ENCODE data around the gene SLC16A2.
"Not testable (repeated sequence)": the region's sequence is repeated elsewhere in the genome, so short reads cannot be mapped to it uniquely, and the experiment has no call there.

SLC16A2 gene

DNA sequence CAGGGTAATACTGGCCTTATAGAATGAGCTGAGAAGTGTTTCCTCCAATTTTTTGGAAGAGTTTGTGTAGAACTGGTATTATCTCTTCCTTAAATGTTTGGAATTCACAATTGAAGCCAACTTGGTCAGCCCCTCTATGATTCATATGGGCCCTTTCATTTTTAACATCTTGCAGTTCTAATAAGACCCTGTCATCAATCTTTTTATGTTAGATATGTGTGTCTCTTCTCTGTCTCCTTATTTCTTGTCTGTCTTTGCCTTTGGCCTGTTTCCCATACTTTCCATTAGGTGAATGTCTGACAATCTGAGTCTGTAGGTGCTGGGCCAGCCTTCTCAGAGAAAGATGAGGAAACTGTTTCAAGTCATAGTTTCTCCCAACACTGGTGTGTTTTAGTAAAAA, 88.7 kb downstream of the SLC16A2 start:
- no peak for DNase-seq

DNA sequence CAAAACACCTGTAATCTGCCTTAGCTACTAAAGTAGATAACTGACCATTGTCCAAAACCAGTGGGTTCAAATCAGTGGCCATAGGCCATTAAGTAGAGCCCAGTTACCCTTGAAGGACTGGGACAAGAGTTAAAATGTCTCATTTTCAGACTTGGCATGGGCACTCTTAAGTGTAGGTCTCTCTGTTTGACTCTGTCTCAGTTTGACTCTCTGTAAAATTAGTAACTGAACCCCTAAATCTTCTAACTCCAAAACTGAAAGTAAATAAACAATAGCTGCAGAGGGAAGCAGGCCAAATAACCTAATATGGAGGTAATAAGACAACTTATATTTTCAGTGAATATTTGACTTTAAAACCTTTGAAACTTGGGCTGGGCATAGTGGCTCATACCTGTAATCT, 89.1 kb downstream of the SLC16A2 start:
- DNase-seq, result no peak

DNA sequence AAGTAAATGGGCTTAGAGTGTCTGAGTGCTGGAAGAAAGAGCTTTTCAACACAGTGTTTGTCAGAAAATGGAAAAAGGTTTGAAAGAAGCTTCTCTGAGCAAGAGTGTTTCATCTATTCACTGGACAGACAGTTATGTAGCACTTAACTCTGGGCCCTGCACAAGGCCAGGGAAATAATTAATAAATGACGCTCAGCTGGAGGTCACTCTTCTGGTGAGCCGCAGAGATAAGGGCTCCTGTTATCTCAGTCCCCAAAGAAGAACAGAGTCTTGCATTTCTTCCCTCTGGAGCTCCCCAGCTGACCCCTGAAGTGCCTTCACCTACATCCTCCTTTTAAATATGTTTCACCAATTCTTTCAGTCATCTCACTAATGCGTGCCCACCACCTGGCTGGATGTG, 90.4 kb downstream of the SLC16A2 start:
- no peak for DNase-seq

DNA sequence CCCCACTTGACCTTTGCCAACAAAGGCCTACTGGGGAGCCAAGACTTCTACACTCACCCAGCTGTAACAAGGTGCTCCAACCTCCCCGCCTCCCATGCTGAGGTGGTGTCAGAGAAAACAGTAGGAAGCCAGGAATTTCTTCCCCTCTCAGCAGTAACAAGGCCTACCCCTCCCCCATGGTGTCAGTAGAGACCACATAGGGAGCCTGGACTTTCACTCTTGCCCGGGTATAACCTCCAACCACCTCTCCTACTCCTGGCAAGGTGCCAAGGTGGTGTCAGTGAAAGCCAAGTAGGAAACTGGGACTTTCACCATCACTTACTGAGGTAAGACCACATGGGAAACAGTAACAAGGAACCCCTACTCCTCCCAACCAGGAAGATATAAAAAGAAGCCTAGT, 93.1 kb downstream of the SLC16A2 start:
- DNase-seq, result no peak

DNA sequence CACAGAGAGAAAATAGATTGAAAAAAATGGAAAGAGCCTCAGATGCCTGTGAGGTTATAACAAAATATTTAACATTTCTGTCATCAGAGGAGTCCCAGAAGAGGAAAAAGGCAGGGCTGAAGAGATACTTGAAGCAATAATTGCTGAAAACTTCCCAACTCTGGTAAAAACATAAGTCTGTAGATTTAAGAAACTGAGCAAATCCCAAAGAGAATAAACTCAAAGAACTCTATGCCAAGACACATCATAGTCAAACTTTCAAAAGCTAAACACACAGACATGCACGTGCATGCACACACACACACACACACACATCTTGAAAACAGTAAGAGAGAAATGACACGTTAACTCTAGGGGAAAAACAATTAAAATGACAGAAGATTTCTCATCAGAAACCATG, 94.1 kb downstream of the SLC16A2 start:
- no peak for DNase-seq

DNA sequence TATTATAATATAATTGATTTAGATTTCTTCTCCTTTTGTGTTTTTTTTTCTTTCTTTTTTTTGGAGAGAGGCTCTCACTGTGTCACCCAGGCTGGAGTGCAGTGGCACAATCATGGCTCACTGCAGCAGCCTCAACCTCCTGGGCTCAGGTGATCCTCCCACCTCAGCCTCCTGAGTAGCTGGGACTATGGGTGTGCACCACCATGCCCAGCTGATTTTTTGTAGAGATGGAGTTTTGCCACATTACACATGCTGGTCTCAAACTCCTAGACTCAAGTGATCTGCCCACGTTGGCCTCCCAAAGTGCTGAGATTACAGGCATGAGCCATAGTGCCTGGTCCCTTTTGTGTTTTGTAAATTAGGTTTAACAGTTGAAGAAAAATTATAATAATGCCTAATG, 94.7 kb downstream of the SLC16A2 start:
- DNase-seq, result not testable (repeated sequence)

DNA sequence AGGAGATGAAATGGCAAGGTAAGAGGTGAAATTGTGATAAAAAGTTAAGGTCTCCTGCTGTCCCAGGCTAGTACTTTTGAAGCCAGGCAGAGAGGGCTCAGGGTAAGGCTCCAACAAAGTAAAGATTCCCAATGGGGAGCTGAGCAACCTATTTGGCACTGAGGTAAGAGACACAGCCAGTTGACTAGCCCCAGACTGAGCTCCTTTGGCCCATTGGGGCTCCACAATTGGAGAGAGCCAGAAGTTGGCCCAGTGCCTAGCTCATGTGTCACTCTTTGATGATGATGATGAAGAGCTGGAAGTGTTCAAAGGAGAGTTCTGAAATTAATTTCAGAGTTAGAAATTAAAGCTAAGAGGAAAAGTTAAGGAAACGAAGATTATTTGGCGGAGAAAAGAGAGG, 98.6 kb downstream of the SLC16A2 start:
- DNase-seq, result no peak

DNA sequence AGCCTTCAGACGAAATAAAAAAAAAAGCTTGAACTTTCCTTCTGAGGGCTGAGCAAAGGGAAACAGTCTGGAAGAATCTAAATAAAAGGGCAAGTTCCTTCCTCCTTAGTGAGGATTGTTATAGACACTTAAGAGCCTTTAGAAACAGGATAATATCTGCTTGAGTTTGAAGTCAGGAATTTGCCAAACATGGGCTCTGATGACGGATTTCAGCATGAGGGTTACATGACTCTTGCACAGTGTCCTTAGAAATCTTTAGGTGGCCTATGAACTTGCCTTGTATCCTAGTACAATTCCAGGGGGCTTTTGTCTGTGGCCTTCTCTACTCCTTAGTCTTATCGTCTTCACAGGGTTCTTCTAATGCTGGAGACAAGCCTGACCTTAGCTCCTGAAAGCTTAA, 99.0 kb downstream of the SLC16A2 start:
- DNase-seq, result no peak

DNA sequence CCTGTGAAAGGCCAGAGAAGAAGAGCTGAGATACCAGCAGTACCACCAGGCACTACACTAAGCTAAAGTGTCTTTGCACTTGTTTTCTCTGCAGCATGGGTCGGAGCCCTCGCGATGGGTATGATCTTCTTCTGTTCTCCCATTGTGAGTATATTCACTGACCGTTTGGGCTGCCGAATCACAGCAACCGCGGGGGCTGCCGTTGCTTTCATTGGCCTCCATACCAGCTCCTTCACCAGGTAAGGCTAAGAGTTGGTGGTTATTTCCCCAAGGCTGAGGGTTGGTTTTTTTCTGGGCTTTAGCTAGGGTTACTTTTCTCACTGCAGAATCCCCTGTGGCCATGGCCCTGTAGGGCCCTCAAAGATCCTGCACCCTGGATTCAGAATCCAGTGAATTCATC, 99.6 kb downstream of the SLC16A2 start:
- no peak for DNase-seq

DNA sequence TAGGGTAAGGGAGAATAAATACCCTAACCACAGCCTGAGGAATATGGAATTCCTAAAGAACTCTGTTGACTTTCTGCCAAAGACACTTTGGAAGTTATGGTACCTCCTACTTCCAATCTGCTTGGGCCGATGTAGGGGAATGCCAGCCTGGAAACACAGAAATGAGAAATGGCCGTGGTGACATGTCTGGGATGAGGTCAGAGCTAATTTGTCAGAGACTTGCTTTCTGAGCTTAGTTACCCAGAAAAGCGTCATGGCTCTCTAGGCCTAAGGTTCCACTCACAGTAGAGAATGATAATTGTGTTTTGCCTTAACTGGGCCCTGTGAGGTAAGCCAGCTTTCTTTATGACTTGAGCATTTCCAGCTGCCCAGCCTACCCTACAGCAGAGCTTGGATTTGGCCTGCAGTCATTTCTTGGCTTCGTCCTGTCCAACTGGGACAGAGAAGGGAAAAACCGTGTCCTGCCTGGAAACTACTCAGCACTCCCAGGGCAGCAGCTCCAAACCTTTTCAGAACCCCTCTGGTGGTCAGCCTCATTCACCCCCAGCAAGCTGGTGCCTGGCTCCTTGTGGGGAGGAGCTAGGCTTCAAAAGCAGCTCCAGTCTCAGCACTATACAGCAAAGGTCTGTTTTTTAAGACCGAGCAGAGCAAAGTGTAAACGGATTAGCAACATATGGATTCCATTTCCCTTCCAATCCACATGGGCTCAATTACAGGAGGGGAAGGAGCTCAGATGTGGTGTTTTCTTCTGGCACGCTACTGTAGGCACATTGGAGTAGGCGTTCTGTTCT, 100.9 kb downstream of the SLC16A2 start:
- DNase-seq, result no peak

DNA sequence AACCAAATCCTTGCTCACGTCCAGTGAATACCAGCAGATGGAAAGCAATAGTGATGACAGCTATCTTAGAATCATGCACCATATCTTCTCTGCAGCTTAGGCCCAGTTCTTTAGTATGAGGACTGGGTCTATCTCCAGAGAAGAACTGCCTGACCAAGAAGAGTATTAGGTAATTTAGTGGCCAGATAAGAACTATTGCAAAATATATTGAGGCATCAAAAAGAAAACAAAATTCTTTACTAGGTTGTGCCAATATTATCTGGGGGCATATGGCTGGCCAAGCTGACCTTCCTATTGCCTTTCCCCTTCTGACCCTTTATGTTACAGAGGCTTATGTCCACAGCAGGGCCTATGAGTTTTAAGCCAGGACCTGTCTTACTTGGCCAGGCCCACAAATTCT, 101.9 kb downstream of the SLC16A2 start:
- DNase-seq, result no peak

DNA sequence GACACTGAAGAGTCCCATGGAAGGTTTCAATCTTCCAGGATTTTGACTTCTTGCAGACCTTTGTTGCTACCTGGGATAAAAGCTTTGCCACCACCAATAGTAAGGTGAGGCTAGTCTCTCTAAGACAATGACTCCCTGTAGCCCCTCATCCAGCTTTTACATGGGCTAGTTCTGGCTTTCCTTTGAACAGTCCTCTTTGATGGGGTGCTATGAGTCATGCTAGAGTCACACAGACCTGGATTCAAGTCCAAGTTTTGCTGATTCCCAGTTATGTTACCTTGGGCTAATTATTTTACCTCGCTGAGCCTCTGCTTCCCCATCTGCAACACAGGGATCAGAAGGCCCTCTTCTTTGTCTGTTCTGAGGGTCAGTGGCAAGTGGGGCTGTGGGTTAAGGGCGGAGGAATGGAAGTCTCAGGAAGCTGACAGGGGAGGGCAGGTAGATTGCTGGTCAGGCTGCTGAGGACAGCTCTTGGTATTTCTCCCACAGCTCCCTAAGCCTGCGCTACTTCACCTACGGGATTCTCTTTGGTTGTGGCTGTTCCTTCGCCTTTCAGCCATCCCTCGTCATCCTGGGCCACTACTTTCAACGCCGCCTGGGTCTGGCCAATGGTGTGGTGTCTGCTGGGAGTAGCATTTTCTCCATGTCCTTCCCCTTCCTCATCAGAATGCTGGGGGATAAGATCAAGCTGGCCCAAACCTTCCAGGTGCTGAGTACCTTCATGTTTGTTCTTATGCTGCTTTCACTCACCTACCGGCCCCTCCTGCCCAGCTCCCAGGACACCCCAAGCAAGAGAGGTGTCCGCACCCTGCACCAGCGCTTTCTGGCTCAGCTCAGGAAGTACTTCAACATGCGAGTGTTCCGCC, 102.8 kb downstream of the SLC16A2 start:
- no peak for DNase-seq

DNA sequence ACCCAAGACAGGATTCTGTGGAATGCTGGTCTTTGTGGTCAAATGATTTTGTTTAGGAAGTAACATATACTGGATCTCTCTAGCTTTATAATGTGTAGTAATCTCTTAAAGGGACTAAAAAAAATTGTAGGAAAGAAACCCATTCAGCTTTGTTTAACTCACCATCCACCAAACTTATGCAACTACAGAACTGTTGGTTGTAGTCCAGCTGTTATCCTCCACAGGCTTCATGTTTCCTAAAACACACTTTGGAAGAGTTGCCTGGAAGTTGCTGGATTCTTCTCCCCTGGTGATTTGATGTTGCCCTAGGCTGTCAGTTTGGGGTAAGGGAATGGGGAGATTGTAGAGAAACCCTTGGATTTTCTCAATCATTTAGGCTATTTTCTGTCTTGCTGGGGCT, 103.8 kb downstream of the SLC16A2 start:
- DNase-seq, result no peak

DNA sequence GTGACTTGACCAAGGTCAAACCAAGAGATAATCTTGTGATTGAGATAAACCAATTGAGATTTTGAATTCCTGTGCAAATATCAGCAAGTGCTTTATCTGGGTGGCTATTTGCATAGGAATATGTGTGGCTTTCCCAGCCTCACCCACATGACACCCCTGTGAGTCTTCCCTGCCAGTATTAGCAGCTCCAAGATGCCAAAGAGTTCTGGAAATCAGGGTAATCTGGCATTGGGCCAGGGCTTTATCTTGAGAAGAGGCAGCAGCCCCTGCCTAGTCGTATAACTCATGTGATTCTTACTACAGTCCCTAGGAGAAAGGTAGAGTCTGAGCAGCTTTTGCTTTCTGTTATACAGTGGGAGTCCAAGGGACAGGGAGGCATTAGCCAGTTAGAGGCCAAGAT, 105.5 kb downstream of the SLC16A2 start:
- DNase-seq, result no peak

DNA sequence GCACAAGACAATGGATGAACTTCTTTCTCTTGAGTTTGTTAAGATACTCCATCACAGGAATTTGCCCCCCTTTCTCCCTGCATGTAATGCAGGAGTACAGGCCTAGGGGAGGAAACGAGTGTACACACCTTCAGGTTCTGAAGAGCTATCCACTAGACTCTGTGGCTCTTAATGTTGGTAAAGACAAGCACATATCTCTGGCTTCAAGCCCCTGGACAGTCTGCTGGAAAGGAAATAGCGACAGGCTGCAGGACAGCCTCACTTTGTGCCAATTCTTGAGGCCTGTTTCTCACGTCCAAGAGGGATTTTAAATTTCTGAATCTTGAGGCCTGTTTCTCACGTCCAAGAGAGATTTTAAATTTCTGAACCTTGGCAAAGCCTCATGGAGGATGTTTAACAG, 106.1 kb downstream of the SLC16A2 start:
- no peak for DNase-seq

DNA sequence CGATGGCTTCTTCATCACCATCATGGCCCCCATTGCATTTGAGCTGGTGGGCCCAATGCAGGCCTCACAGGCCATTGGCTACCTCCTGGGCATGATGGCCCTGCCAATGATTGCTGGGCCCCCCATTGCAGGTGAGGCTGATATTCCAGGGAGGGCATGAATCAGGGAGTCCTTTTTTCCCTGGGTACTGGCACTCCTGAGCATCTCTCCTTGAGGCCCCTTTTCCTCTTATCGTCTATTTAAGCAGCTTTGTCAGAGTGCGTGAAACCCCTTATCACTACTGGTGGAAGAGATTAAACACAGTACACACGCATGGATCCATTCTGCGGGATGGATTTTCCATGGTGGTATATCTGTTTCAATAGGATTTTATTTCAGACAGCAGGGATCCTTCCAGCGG, 108.0 kb downstream of the SLC16A2 start:
- no peak for DNase-seq

DNA sequence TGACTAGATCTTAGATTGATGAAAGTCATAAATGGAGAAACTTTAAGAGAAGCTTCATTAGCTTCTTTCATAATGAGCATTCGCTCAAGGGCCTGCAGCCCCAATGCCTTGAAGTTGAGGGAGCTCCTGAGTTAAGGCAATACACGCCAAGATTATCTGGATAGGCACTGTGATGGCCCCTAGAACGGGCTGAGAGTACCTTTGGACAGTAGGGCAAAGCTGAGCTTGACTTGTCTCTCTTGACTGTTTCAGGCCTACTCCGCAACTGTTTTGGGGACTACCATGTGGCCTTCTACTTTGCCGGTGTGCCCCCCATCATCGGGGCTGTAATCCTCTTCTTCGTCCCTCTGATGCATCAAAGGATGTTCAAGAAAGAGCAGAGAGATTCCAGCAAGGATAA, 109.8 kb downstream of the SLC16A2 start:
- DNase-seq, result no peak

DNA sequence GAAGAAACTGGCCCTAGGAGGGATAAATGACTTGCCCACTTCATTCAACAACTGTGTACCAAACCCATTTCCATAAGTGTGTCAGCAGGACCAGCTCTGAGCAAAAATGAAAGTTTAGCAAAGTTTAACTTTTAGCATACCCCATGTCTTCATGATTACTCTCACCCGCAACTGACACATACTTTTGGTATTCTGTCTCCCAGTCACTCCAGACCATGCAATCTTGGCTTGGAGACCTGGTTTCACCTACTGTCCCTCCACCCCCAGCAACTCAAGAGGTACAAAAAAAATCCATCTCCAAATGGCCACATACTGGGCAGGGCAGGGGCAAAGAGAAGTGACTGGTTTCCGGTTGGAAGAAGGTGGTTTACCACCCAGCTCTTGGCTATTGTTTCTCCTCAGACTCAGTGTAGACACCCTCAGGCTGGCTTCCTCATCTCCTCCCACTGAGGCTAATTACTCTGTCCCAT, 113.3 kb downstream of the SLC16A2 start:
- no peak for DNase-seq

DNA sequence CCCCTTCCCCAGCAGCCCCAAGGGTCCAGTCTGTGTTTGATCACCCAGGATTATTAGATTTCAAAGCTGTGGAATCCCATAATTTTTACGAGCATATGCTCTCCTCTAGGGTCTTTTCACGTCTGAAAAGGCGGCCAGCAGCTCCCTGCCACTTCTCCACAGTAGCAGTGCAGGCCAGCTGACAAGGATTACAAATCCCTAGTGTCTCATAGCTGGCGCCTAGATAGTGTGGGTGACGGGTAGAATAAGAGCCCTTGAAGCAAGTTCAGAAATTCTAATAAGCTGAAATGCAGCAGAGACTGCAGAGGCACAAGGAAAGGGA, 113.8 kb downstream of the SLC16A2 start:
- DNase-seq, result no peak

DNA sequence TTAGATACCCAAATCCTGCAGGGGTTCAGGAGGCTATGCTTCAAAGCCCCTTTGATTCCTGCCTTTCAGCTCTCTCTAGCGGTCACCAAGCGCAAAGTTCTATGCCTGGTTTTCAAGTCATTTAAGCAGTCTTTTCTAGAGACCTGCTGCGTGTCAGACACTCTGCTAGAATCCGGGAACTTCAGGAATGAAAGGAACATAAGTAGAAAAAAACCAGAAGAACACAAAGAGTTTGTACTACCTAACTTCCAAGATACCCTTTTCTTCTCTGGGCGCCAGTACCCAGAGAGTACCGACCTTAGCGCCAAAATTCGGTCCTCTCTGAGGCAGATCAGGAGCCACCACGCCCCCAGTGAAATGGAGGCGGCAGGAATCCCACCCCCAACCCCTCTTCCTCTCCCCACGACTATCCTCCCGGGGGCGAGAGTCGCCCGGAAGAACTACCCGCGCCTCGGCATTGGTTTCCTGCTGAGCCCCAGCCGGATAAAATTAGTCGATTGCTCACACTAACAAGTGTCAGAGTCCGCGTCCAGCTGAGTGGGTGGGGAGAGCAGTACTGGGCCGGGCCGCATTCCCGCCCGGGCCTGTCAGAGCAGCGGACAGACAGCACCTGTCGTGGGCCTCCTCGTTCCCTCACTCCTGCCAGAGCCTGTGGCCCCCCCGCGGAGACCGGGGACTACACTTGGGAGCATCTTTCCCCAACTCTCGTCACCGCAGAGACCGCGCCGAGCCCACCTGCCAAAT, 114.3 kb downstream of the SLC16A2 start:
- DNase-seq, result peak; percentile 7

DNA sequence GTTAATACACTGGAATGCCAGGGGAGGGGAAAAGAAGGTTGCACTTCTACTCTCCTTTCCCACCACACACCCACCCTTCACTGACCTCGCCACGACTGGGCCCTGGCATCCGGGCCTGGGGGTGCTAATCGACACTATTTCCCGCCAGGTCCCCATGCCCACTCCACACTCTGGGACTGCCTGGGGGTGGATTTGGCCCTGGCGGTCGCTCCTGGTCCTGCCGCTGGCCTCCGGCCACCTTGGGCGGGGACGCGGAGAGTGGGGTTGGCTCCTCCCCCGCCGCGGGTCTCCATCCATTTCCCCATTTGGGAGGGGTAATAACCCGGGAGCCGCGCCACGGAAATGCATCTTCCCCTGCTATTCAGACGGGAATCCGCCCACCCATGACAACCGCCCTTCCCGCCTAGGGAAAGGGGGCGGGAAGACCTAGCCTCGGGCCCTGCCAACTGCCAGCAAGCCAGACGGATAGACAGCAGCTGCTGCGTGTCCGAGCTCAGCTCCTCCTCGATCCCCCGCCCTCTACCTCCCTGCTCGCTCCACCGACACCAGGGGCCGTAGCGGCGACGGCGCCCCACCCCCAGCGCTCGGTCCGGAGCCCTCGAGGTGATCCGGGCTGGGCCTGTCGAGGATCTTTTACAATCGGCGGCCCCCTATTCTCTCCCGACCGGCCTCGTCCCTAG, 115.0 kb downstream of the SLC16A2 start:
- DNase-seq, result peak; percentile 81

DNA sequence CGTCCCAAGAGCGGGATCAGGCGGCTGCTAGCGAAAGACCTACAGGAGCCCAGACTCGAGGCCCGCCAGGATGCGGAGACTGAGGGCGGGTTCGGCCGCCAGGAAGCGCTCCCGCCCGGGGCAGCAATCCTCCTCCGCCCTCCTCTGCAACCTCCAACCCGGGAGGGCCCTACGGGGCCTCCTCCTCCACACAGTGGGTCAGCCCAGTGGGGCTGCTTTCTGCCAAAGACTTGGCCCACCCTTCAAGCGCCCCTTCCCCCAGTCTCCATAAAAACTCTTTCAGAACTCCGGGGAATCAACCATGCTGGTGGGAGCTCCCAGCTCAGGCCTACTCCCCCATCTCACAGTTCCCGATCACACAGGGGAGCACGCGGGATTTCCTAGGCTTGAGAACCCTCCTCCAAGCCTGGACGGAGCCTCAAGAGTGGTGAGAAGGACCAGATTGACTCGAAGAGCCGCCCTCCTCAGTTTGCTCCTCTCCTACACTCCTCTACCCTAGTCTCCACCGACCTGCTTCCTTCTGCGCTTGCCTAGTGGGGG, 115.6 kb downstream of the SLC16A2 start:
- no peak for DNase-seq
